ENCODE data around the gene NLGN4Y. TPM values are rescaled to one million over a fixed set of nuclear protein-coding genes. Genes with fewer than 3 reads are reported as not detected.

NLGN4Y gene
- total RNA-seq, 4 donors from 2014 or later: 18.1 to 18.9 TPM; not detected in 2

GRCh38 chrY:14778208-14778607, 253.9 kb downstream of the NLGN4Y start:
- no peak overlapping the region for H3K4me3 ChIP-seq
- DNase-seq: no peak
- no peaks in the 10 kb centered on the region for H3K36me3 ChIP-seq
- TF ChIP-seq POLR2A (IDR thresholded peaks at IDR 0.05) (no peak), CTCF (IDR thresholded peaks at IDR 0.05) (no peak)
- no peaks in the 10 kb centered on the region for H3K27me3 ChIP-seq
- WGBS, 2 donors: 89% methylated on average over 4 of the region's 4 CpGs; no CpG with 5 or more reads in 1 of the 2 donors
- intact Hi-C loops (cut with DNase I): no loop called here
- H3K27ac ChIP-seq: no peak overlapping the region
- H3K9me3 ChIP-seq: no peaks in the 10 kb centered on the region
- no peaks in the 10 kb centered on the region for H3K4me1 ChIP-seq

- no peak overlapping the region for H3K4me3 ChIP-seq
- no peak for TF ChIP-seq POLR2A (IDR thresholded peaks at IDR 0.05)
- no peak for TF ChIP-seq CTCF (IDR thresholded peaks at IDR 0.05)
- no peaks in the 10 kb centered on the region for H3K27me3 ChIP-seq
- H3K27ac ChIP-seq: no peak overlapping the region
- H3K36me3 ChIP-seq: no peaks in the 10 kb centered on the region
- no peaks in the 10 kb centered on the region for H3K4me1 ChIP-seq
- no peaks in the 10 kb centered on the region for H3K9me3 ChIP-seq
- intact Hi-C loops (cut with DNase I): no loop called here
- 90% methylated on average over 4 of the region's 4 CpGs; no CpG with 5 or more reads in 1 of the 2 donors for WGBS, 2 donors
- no peak for DNase-seq
Observed at GRCh38 chrY:14793104-14793503, 268.8 kb downstream of the NLGN4Y start.

- Histone ChIP-seq H3K27ac (no peak overlapping the region), H3K9me3 (no peaks in the 10 kb centered on the region), H3K27me3 (no peaks in the 10 kb centered on the region), H3K36me3 (no peaks in the 10 kb centered on the region), H3K4me1 (no peaks in the 10 kb centered on the region), H3K4me3 (no peak overlapping the region)
- no peak for TF ChIP-seq POLR2A (IDR thresholded peaks at IDR 0.05)
- TF ChIP-seq CTCF (IDR thresholded peaks at IDR 0.05): no peak
- no peak for DNase-seq
- intact Hi-C loops (cut with DNase I): no loop called here
- WGBS, 2 donors: 84% methylated on average over 9 of the region's 11 CpGs; no CpG with 5 or more reads in 1 of the 2 donors
Observed at GRCh38 chrY:14793674-14794073, 269.3 kb downstream of the NLGN4Y start.

- 39% methylated on average over 2 of the region's 2 CpGs; no CpG with 5 or more reads in 1 of the 2 donors for WGBS, 2 donors
- H3K27me3 ChIP-seq: no peaks in the 10 kb centered on the region
- no peaks in the 10 kb centered on the region for H3K36me3 ChIP-seq
- TF ChIP-seq POLR2A (IDR thresholded peaks at IDR 0.05): no peak
- TF ChIP-seq CTCF (IDR thresholded peaks at IDR 0.05): no peak
- intact Hi-C loops (cut with DNase I): no loop called here
- no peak overlapping the region for H3K4me3 ChIP-seq
- H3K4me1 ChIP-seq: no peaks in the 10 kb centered on the region
- DNase-seq: no peak
- H3K27ac ChIP-seq: no peak overlapping the region
- no peaks in the 10 kb centered on the region for H3K9me3 ChIP-seq
Observed at GRCh38 chrY:14798010-14798409, 273.7 kb downstream of the NLGN4Y start.

- no peak overlapping the region for H3K27ac ChIP-seq
- H3K4me1 ChIP-seq: no peaks in the 10 kb centered on the region
- no peaks in the 10 kb centered on the region for H3K27me3 ChIP-seq
- no peaks in the 10 kb centered on the region for H3K36me3 ChIP-seq
- no peaks in the 10 kb centered on the region for H3K9me3 ChIP-seq
- H3K4me3 ChIP-seq: no peak overlapping the region
- intact Hi-C loops (cut with DNase I): no loop called here
- no peak for TF ChIP-seq CTCF (IDR thresholded peaks at IDR 0.05)
- no peak for TF ChIP-seq POLR2A (IDR thresholded peaks at IDR 0.05)
- DNase-seq: no peak
- WGBS, 2 donors: 0% methylated on average over 1 of the region's 2 CpGs; no CpG with 5 or more reads in 1 of the 2 donors
Observed at GRCh38 chrY:14801096-14801495, 276.8 kb downstream of the NLGN4Y start.
